ENCODE measurements around the gene CDK12. TPM values are rescaled to one million over a fixed set of nuclear protein-coding genes. Genes with fewer than 3 reads are reported as not detected.

The CDK12 gene
- total and polyA plus RNA-seq, 9 of the 15 experiments (the other 6 are each of a cell fraction or from before 2014, with no cell fraction given), result 3.4 to 65.6 (median 36.8) TPM

DNA sequence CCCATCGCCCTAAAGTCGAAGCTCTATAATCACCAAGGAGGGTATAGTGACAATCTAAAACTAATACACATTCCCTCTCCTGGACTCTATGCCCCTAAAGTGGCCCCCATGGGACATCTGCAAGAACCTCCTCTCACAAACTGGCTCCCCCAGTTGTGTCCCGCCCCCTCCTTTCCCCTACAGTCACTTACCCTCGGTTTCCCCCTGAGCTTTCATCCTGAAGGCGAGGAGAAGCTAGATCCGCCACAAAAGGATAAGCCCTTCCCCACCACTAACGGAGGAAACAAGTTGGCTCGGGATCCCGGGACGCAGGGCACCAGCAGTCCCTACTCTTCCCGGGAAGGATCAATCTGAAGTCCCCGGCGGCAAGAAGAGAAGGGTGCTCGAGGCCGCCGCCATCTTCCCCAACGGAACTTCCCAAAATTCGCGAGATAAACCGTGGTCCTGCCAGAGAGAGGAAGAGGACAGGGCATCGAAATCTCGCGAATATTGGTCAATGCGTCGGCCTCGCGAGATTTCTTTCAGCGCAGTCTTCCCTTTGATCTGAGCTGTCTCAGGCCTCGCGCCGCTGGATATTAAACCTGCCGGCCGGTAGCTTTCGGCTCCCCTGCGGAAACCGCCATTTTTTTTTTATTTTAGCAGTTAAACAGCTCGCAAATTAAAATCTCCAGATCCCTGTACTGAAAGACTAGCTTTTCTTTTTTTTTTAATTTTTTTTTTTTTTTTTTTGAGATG lies 10.3 kb upstream of the CDK12 start, which contains the start of gene MED1 (continued):
- TF ChIP-seq, protein P1, sequence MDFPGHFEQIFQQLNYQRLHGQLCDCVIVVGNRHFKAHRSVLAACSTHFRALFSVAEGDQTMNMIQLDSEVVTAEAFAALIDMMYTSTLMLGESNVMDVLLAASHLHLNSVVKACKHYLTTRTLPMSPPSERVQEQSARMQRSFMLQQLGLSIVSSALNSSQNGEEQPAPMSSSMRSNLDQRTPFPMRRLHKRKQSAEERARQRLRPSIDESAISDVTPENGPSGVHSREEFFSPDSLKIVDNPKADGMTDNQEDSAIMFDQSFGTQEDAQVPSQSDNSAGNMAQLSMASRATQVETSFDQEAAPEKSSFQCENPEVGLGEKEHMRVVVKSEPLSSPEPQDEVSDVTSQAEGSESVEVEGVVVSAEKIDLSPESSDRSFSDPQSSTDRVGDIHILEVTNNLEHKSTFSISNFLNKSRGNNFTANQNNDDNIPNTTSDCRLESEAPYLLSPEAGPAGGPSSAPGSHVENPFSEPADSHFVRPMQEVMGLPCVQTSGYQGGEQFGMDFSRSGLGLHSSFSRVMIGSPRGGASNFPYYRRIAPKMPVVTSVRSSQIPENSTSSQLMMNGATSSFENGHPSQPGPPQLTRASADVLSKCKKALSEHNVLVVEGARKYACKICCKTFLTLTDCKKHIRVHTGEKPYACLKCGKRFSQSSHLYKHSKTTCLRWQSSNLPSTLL (IDR thresholded peaks at IDR 0.05), result no peak
- TF ChIP-seq CREB1 (IDR thresholded peaks at IDR 0.05), result no peak
- TF ChIP-seq CREB1 (CRISPR knock-in tag; IDR thresholded peaks at IDR 0.05), result no peak
- peak; percentile 92 for TF ChIP-seq C11orf30 (IDR thresholded peaks at IDR 0.05; ENCODE audit: low read depth)
- no peak for TF ChIP-seq PTTG1 (tag; IDR thresholded peaks at IDR 0.05; ENCODE audit: low read depth)
- no peak for TF ChIP-seq NBN (IDR thresholded peaks at IDR 0.05; ENCODE audit: low read depth)
- TF ChIP-seq ZNF354B (CRISPR knock-in tag; IDR thresholded peaks at IDR 0.05), result no peak
- no peak for TF ChIP-seq ZNF311 (CRISPR knock-in tag; IDR thresholded peaks at IDR 0.05)
- TF ChIP-seq RBM15 (IDR thresholded peaks at IDR 0.05; ENCODE audit: insufficient read depth, low read length), result no peak
- TF ChIP-seq RB1 (IDR thresholded peaks at IDR 0.05; ENCODE audit: low read depth), result 0 out of 2 replicates have a peak, but pooled peaks have one; percentile 34
- TF ChIP-seq ZNF76 (CRISPR knock-in tag; IDR thresholded peaks at IDR 0.05; ENCODE audit: borderline replicate concordance), result no peak
- no peak for TF ChIP-seq BACH1 (tag; IDR thresholded peaks at IDR 0.05)
- TF ChIP-seq SPI1 (IDR thresholded peaks at IDR 0.05; ENCODE audit: borderline replicate concordance, low read depth, low read length), result peak; percentile 92
- no peak for TF ChIP-seq ZNF212 (CRISPR knock-in tag; IDR thresholded peaks at IDR 0.05)
- no peak for TF ChIP-seq STAG1 (CRISPR knock-in tag; IDR thresholded peaks at IDR 0.05; ENCODE audit: borderline replicate concordance)
- no peak for TF ChIP-seq ZNF282 (CRISPR knock-in tag; IDR thresholded peaks at IDR 0.05)
- TF ChIP-seq FOSL1 (tag; conservative IDR thresholded peaks at IDR 0.05), result no peak
- TF ChIP-seq TCFL5 (CRISPR knock-in tag; conservative IDR thresholded peaks at IDR 0.05), result no peak
- TF ChIP-seq, protein P2, sequence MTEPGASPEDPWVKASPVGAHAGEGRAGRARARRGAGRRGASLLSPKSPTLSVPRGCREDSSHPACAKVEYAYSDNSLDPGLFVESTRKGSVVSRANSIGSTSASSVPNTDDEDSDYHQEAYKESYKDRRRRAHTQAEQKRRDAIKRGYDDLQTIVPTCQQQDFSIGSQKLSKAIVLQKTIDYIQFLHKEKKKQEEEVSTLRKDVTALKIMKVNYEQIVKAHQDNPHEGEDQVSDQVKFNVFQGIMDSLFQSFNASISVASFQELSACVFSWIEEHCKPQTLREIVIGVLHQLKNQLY (CRISPR knock-in tag; conservative IDR thresholded peaks at IDR 0.05), result no peak
- no peak for TF ChIP-seq ELF4 (CRISPR knock-in tag; IDR thresholded peaks at IDR 0.05)
- TF ChIP-seq SLC30A9 (CRISPR knock-in tag; IDR thresholded peaks at IDR 0.05), result no peak
- no peak for TF ChIP-seq SMAD4 (CRISPR knock-in tag; conservative IDR thresholded peaks at IDR 0.05)
- TF ChIP-seq MCM5 (IDR thresholded peaks at IDR 0.05; ENCODE audit: low read depth), result no peak
- TF ChIP-seq, protein P3, sequence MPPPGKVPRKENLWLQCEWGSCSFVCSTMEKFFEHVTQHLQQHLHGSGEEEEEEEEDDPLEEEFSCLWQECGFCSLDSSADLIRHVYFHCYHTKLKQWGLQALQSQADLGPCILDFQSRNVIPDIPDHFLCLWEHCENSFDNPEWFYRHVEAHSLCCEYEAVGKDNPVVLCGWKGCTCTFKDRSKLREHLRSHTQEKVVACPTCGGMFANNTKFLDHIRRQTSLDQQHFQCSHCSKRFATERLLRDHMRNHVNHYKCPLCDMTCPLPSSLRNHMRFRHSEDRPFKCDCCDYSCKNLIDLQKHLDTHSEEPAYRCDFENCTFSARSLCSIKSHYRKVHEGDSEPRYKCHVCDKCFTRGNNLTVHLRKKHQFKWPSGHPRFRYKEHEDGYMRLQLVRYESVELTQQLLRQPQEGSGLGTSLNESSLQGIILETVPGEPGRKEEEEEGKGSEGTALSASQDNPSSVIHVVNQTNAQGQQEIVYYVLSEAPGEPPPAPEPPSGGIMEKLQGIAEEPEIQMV (tag; conservative IDR thresholded peaks at IDR 0.05; ENCODE audit: low read depth), result no peak
- TF ChIP-seq, protein P4, sequence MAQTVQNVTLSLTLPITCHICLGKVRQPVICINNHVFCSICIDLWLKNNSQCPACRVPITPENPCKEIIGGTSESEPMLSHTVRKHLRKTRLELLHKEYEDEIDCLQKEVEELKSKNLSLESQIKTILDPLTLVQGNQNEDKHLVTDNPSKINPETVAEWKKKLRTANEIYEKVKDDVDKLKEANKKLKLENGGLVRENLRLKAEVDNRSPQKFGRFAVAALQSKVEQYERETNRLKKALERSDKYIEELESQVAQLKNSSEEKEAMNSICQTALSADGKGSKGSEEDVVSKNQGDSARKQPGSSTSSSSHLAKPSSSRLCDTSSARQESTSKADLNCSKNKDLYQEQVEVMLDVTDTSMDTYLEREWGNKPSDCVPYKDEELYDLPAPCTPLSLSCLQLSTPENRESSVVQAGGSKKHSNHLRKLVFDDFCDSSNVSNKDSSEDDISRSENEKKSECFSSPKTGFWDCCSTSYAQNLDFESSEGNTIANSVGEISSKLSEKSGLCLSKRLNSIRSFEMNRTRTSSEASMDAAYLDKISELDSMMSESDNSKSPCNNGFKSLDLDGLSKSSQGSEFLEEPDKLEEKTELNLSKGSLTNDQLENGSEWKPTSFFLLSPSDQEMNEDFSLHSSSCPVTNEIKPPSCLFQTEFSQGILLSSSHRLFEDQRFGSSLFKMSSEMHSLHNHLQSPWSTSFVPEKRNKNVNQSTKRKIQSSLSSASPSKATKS (CRISPR knock-in tag; IDR thresholded peaks at IDR 0.05), result no peak

Measured in K562 (cell line).